Measurements from ENCODE around the gene KLHL15. TPM values are rescaled to one million over a fixed set of nuclear protein-coding genes. Genes with fewer than 3 reads are reported as not detected.

KLHL15 gene
- total RNA-seq, 1 donor from 2014 or later = 6.2 TPM

DNA sequence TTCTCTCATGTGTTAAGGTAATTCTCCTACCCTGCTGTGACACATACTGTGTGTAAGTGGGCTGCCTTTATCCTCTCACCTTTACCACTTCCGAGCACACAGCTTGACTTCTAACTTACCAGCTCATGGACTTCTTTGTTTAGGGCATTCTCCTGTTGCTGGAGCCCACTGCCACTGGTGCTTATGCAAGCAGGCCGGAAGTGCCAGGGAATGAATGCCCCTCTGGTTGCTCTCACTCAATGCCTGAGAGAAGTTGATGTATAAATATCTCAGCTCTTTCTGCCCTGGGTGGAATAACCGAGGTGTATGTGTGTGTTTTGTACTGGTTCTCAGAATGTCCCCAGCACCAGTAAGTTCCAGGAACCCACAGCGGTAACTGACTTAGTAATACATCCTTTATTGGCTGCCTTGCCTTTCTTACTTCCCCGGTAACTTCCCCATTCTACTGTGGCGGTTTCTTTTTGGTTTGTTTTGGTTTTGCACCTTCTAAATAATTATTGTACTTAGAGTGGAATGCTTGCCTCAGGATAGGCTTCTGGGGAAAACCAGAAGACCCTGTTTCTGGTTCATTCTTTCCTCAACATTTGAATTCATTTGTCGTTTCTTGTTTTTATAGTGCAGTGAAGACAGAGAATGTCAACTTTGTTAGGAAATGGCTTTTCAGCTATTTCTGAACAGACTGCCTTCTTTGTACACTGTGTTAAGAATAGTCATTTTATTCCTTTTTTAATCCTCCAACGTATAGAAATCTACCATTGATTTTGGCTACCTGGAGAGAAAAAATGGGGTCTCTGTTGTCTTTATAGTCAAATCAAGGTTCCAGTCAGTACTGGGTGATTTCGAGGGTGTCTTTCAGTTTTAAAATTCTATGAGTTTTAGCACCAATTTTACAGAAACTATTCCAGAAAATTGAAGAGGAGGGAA is 73.7 kb downstream of the KLHL15 start:
- DNase-seq (ENCODE audit: low spot score) = no peak

DNA sequence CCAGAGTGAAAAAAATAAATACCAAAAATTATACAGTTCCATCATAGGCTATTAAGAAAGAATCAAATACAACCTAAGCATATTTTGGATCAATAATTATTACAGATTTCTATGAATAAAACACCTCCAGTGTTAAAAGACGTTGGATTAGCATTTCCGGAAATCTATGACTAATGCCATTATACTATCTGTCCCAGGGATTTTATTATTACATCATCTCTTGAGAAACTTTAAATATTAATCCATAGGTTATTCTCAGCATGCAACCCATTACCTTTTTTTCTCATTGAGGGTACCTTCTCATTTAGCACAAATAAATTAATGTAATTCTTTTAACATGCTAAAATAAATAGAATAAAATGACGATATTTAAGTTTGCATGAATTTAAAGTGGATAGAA is 74.6 kb downstream of the KLHL15 start:
- DNase-seq (ENCODE audit: low spot score) = no peak

DNA sequence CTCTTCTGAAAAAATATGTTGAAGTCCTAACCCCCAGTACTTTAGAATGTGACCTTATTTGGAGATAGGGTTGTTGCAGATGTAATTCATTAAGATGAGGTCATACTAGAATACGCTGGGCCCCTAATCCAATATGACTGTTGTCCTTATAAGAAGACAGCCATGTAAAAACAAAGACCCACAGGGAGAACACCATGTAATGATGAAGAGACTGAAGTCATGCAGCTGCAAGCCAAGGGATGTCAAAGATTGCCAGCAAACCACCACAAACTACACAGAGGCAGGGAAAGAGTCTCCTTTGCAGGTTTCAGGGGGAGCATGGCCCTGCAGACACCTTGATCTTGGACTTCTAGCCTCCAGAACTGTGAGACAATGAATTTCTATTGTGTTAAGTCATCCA is 81.8 kb downstream of the KLHL15 start:
- DNase-seq (ENCODE audit: low spot score) = no peak

DNA sequence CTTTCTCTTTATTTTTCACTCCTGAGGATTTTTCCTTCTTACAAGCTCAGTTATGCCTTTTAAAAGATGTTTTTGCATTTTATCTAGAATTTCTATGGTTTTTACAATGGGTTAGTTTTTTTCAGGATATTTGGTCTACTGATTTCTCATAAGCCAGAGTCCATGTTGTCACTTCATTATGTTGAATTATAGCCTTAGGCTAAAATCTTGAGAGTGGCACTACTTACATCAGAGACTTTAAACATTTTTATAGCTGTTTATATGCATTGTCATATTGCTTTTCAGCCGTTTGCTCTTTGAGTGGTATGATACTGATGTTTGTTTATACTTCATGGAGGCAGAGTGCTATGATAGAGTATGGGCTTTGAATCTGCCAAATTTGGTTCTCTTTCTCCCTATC is 82.8 kb downstream of the KLHL15 start:
- DNase-seq (ENCODE audit: low spot score) = no peak

DNA sequence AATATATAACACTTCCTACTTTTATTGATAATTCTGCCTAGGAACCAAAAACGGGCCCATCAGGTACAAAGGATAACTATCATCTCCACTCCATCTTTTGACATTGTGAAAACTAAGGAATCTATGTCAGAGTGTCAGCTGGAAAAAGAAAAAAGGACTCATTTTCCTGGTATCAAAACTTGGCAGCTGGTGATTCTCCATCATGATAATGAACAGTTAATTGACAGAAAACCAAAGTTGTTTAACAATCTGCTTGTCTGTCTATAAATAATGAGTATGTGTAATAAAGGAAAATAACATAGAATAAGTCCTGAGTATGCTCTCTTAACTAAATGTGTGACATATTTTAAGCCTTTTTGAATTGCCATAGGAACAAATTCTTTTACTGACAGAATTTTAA is 87.8 kb downstream of the KLHL15 start:
- no peak for DNase-seq (ENCODE audit: low spot score)

DNA sequence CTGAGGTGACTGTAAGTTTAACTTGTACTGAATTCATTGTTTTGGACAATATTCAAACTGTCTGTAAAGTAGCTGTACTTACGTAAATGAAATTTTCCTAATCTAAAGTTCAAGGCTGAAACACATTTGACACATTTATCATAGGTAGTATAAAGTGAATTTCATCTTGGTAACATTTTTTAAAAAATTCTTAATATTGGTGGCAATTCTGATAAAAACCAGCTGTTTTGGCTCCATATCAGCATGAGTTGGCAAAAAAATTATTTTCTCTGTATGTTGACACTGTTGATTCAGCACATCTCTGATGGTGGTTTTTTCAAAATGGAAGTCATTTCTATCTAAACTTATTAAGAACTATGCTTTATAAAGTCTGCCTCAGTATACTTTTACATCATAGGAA is 88.3 kb downstream of the KLHL15 start:
- DNase-seq (ENCODE audit: low spot score) = no peak

DNA sequence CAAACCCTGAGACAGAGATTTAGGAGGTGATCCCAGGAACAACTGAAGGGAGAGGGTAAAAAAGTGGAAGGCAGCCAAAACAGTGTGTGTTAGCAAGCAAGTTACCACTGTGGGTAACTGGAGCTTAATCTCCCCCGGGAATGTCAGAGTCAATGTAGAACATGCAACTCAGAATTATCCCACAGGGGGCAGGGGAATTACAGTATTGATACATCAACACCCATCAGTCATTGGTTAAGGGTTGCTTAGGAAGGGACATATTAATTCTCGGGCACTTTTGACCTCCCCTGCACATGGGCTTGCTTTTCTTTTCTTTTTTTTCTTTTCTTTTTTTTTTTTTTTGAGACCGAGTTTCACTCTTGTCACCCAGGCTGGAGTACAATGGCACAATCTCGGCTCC is 89.9 kb downstream of the KLHL15 start:
- DNase-seq (ENCODE audit: low spot score) = no peak

DNA sequence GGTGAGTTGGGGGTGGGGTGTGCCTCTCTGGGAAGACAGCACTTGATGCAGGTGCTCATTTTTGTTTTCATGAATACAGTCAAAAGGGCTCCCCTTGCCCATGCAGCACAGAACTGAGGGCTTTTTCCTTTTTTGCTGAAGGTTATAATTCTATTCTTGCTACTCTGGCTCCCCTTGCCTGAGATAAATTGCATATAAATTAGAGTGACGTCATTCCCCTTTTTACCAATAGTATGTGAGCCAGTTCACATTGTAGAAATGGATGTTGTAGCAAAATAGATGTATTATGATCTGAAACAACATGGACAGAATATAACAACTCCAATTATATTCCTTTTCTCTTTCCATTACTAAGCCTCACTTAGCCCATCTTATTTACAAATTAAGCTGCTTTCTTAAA is 90.8 kb downstream of the KLHL15 start:
- DNase-seq (ENCODE audit: low spot score) = no peak

DNA sequence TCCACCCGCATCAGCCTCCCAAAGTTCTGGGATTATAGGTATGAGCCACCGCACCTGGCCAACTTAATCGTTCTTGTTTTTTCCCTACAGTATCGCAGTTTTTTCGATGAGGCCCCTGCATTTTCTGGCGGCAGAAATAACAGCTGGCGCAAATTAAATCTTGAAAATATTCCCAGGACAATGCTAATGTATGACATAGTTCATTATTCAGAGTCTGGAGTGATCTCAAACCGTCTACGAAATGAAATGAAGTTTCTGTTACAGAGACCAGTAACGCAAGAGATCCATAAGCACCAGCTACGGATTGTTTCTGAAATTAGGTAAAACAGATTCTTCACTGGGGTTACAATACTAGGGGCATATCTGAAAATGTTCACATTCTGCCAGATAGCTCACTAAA is 91.9 kb downstream of the KLHL15 start:
- DNase-seq (ENCODE audit: low spot score) = no peak

Other genes with a start within 250 kb of the KLHL15 start
- gene SAT1, start 244.0 kb downstream of the KLHL15 start, total RNA-seq = 303 TPM
- 26.2 TPM for gene APOO, start 119.2 kb downstream of the KLHL15 start, total RNA-seq
- not detected for gene CXorf58, start 119.2 kb downstream of the KLHL15 start, total RNA-seq
- gene EIF2S3, start 27.8 kb upstream of the KLHL15 start, total RNA-seq = 168 TPM
- 66.4 TPM for gene ZFX, start 122.5 kb upstream of the KLHL15 start, total RNA-seq